ENCODE data around the gene RNU2-63P.

- no peak for TF ChIP-seq CTCF (IDR thresholded peaks at IDR 0.05)
- no peak for TF ChIP-seq POLR2A (IDR thresholded peaks at IDR 0.05)
Measured at GRCh38 chr2:88051792-88052191, 35.4 kb upstream of the RNU2-63P start.
